Left lung (tissue), 10 donors: ENCODE results near the gene RNF144B. TPM values are rescaled to one million over a fixed set of nuclear protein-coding genes. Genes with fewer than 3 reads are reported as not detected.
A peak's percentile ranks its signal among the peaks of the same experiment; 100 is the strongest.
"Not testable (repeated sequence)": the region's sequence is repeated elsewhere in the genome, so short reads cannot be mapped to it uniquely, and the experiment has no call there.

ENCODE experiments used
- ATAC-seq: fragments of 200-7000 bp; cut with Tn5 transposase; one replicate; pipeline ENCODE4 v1.9.1; 2020; ENCODE audit warnings: moderate library complexity
- DNase-seq, 4 donors: peaks; one replicate each; pipeline ENCODE4 v3.0.0-alpha.2; 2013 to 2020
- H3K27ac ChIP-seq, 2 donors: fragments of 200-600 bp; sonication (generic) in 1 of 2; one replicate each; pipeline versions ENCODE4 v1.5.0 to v1.8.0; 2020 to 2021
- H3K27me3 ChIP-seq, 2 donors: fragments of 200-600 bp; sonication (generic) in 1 of 2; one replicate each; pipeline versions ENCODE4 v1.5.0 to v1.8.0; 2020 to 2021
- H3K36me3 ChIP-seq, 2 donors: fragments of 200-600 bp; sonication (generic) in 1 of 2; one replicate each; pipeline versions ENCODE4 v1.5.0 to v1.8.0; 2020 to 2021
- H3K4me1 ChIP-seq, 2 donors: fragments of 200-600 bp; one replicate each; pipeline ENCODE4 v1.8.0; 2021
- H3K4me3 ChIP-seq, 2 donors: fragments of 200-600 bp; sonication (generic) in 1 of 2; one replicate each; pipeline versions ENCODE4 v1.5.0 to v1.8.0; 2020 to 2021; ENCODE audit warnings: mild to moderate bottlenecking in 1 of 2
- H3K9me3 ChIP-seq, 2 donors: fragments of 200-600 bp; sonication (generic) in 1 of 2; one replicate each; pipeline versions ENCODE4 v1.5.0 to v1.8.0; 2020 to 2021
- CTCF ChIP-seq, 2 donors: fragments of 200-600 bp; sonication (generic) in 1 of 2; IDR thresholded peaks; one replicate each; pipeline versions ENCODE4 v1.5.0 to v1.8.0; 2021; ENCODE audit warnings: antibody characterized with exemption in 2 of 2
- intact Hi-C, 2 donors: fragments of 100-400 bp; cut with DNase I; formaldehyde crosslinking; loops; one replicate each; pipeline versions ENCODE4 v1.11.2 to v1.14.2; 2022
- polyA plus RNA-seq, 6 donors: library from polyadenylated mRNA; unstranded; fragments of 120-200 nt; gene quantifications; one replicate each; pipeline ENCODE4 v1.2.1, GENCODE V29; 2013; ENCODE audit not compliant: insufficient read length in 6 of 6
- total RNA-seq, 2 donors: library from RNA; stranded (reverse); fragmentation: NEBNext Ultra II Directional; extraction: Animal tissue kit (Norgen Biotek cat#: 25700); gene quantifications; one replicate each; pipeline ENCODE4 v1.2.1, GENCODE V29; 2021
- donor health status: DM: no; HTN: yes; CAD: no.
- donor health status: DM: no; HTN: no; CAD: no.

The RNF144B gene
- total and polyA plus RNA-seq, 8 donors: 13.9 to 74.8 (median 20.1) TPM

- intact Hi-C loops: no loop called here
- no peaks in the 10 kb centered on the region for H3K9me3 ChIP-seq
- H3K4me1 ChIP-seq: peaks cover 7 to 99% of the 10 kb centered on the region in 2 donors
- no peaks in the 10 kb centered on the region for H3K27me3 ChIP-seq
- ATAC-seq: peak; percentile 4
- no peak for TF ChIP-seq CTCF (IDR thresholded peaks at IDR 0.05)
- peak overlapping the region in 1 of 2 donors; percentile 3 for H3K4me3 ChIP-seq
- peaks cover 0 to 34% of the 10 kb centered on the region in 2 donors for H3K36me3 ChIP-seq
- no peak for DNase-seq
- peak overlapping the region in 1 of 2 donors; percentile 88 for H3K27ac ChIP-seq
Measured at GRCh38 chr6:18395177-18395855, 8.2 kb downstream of the RNF144B start.

GRCh38 chr6:18395856-18396197 is 8.7 kb downstream of the RNF144B start:
- H3K4me1 ChIP-seq: peaks cover 3 to 99% of the 10 kb centered on the region in 2 donors
- H3K27ac ChIP-seq: peak overlapping the region in 1 of 2 donors; percentile 88
- H3K36me3 ChIP-seq: peaks cover 0 to 37% of the 10 kb centered on the region in 2 donors
- no peak for TF ChIP-seq CTCF (IDR thresholded peaks at IDR 0.05)
- DNase-seq: no peak
- intact Hi-C loops: no loop called here
- no peaks in the 10 kb centered on the region for H3K27me3 ChIP-seq
- H3K4me3 ChIP-seq: no peak overlapping the region
- no peaks in the 10 kb centered on the region for H3K9me3 ChIP-seq
- ATAC-seq: no peak

GRCh38 chr6:18397701-18398100 is 10.6 kb downstream of the RNF144B start:
- no peak for ATAC-seq

GRCh38 chr6:18398225-18398624 is 11.1 kb downstream of the RNF144B start:
- H3K4me3 ChIP-seq, intact Hi-C loops, H3K27me3 ChIP-seq, ATAC-seq, H3K9me3 ChIP-seq, DNase-seq: not testable (repeated sequence)
- Histone ChIP-seq H3K4me1 (peaks cover 0 to 92% of the 10 kb centered on the region in 2 donors), H3K36me3 (peaks cover 0 to 41% of the 10 kb centered on the region in 2 donors), H3K27ac (peak overlapping the region in 1 of 2 donors; percentile 88)

More at GRCh38 chr6:18397701-18398100, 10.6 kb downstream of the RNF144B start:
- H3K27ac ChIP-seq: peak overlapping the region in 1 of 2 donors; percentile 88
- H3K27me3 ChIP-seq: no peaks in the 10 kb centered on the region
- no peak for DNase-seq
- no peak overlapping the region for H3K4me3 ChIP-seq
- no peak for TF ChIP-seq CTCF (IDR thresholded peaks at IDR 0.05)
- no peaks in the 10 kb centered on the region for H3K9me3 ChIP-seq
- intact Hi-C loops: no loop called here
- H3K36me3 ChIP-seq: peaks cover 0 to 36% of the 10 kb centered on the region in 2 donors
- H3K4me1 ChIP-seq: peaks cover 0 to 92% of the 10 kb centered on the region in 2 donors

GRCh38 chr6:18400831-18401446 is 13.8 kb downstream of the RNF144B start:
- TF ChIP-seq CTCF (IDR thresholded peaks at IDR 0.05): no peak
- ATAC-seq (peak; percentile 59), DNase-seq (no peak)
- H3K4me3 ChIP-seq: no peak overlapping the region
- H3K36me3 ChIP-seq: peaks cover 0 to 55% of the 10 kb centered on the region in 2 donors
- H3K9me3 ChIP-seq: no peaks in the 10 kb centered on the region
- H3K27me3 ChIP-seq: no peaks in the 10 kb centered on the region
- intact Hi-C loops: no loop called here
- H3K27ac ChIP-seq: peak overlapping the region; percentile 9 to 88
- peaks cover 0 to 91% of the 10 kb centered on the region in 2 donors for H3K4me1 ChIP-seq

GRCh38 chr6:18404965-18405364 is 17.8 kb downstream of the RNF144B start:
- intact Hi-C loops, ATAC-seq, H3K9me3 ChIP-seq, H3K4me3 ChIP-seq, H3K27me3 ChIP-seq, DNase-seq: not testable (repeated sequence)
- Histone ChIP-seq H3K27ac (peak overlapping the region in 1 of 2 donors; percentile 71), H3K4me1 (peaks cover 0 to 86% of the 10 kb centered on the region in 2 donors), H3K36me3 (peaks cover 0 to 52% of the 10 kb centered on the region in 2 donors)
